ENCODE data around the gene SMPDL3B. TPM values are rescaled to one million over a fixed set of nuclear protein-coding genes. Genes with fewer than 3 reads are reported as not detected.

Gene SMPDL3B
- total RNA-seq, 1 donor from 2014 or later, result not detected

GRCh38 chr1:27967884-27968466 is 33.2 kb downstream of the SMPDL3B start:
- H3K27me3 Mint-ChIP-seq (ENCODE audit: unreplicated experiment), result no peaks in the 10 kb centered on the region
- no peak for TF ChIP-seq CTCF (IDR thresholded peaks at IDR 0.05)
- H3K27ac Mint-ChIP-seq (ENCODE audit: unreplicated experiment), result no peak overlapping the region

DNA sequence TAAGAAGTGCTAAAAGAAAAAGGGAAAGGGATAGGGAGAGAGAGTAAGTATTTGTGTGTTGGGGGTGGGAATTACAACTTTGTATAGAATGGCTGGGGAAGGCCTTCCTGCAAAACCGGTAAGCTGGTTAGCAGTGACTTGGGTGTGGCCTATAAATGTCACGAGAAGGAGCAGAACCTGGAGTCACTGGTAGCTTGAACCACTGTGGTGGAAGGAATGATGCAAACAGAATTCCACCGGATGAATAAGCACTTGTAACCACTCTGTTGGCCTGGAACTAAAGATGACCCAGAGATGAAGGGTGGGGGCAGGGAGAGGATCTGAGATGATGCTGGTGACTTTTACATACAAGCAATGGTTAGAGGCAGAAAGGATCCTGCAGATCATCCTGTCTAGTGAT is 33.9 kb downstream of the SMPDL3B start:
- Mint-ChIP-seq H3K4me3 (ENCODE audit: unreplicated experiment) (no peak overlapping the region), H3K9me3 (ENCODE audit: unreplicated experiment) (no peaks in the 10 kb centered on the region), H3K36me3 (ENCODE audit: unreplicated experiment) (peaks cover 16% of the 10 kb centered on the region), H3K4me1 (ENCODE audit: unreplicated experiment) (peaks cover 12% of the 10 kb centered on the region), H3K27me3 (ENCODE audit: unreplicated experiment) (no peaks in the 10 kb centered on the region), H3K27ac (ENCODE audit: unreplicated experiment) (no peak overlapping the region)
- TF ChIP-seq CTCF (IDR thresholded peaks at IDR 0.05), result no peak
- DNase-seq (ENCODE audit: extremely low spot score, unreplicated experiment), result no peak

More at GRCh38 chr1:27967884-27968466, 33.2 kb downstream of the SMPDL3B start:
- Mint-ChIP-seq H3K36me3 (ENCODE audit: unreplicated experiment) (peaks cover 16% of the 10 kb centered on the region), H3K4me3 (ENCODE audit: unreplicated experiment) (no peak overlapping the region), H3K9me3 (ENCODE audit: unreplicated experiment) (no peaks in the 10 kb centered on the region), H3K4me1 (ENCODE audit: unreplicated experiment) (peaks cover 12% of the 10 kb centered on the region)
- no peak for DNase-seq (ENCODE audit: extremely low spot score, unreplicated experiment)

DNA sequence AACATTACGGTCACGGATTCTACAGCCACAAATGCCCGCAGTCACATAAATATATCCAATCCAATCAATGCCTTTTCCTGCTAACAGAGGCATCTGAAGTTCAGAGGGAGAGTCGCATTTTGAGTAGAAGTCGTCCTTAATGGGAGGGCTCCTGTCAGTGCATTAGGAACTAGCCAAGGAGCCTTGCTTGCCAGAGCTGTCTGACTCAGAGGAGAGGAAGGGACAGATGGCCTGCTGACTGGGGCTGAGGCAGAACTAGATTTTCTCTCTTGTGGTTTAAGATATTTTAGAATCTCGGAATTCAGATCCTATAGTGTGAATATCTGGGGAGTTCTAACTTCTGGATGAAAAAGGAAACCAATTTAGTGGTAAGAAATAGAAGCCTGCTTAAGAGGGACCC is 35.6 kb downstream of the SMPDL3B start:
- Mint-ChIP-seq H3K27me3 (ENCODE audit: unreplicated experiment) (no peaks in the 10 kb centered on the region), H3K27ac (ENCODE audit: unreplicated experiment) (no peak overlapping the region), H3K4me1 (ENCODE audit: unreplicated experiment) (peaks cover 12% of the 10 kb centered on the region), H3K4me3 (ENCODE audit: unreplicated experiment) (no peak overlapping the region), H3K9me3 (ENCODE audit: unreplicated experiment) (no peaks in the 10 kb centered on the region), H3K36me3 (ENCODE audit: unreplicated experiment) (peaks cover 17% of the 10 kb centered on the region)
- no peak for DNase-seq (ENCODE audit: extremely low spot score, unreplicated experiment)
- TF ChIP-seq CTCF (IDR thresholded peaks at IDR 0.05), result no peak

- no peak for TF ChIP-seq CTCF (IDR thresholded peaks at IDR 0.05)
- Mint-ChIP-seq H3K4me3 (ENCODE audit: unreplicated experiment) (no peak overlapping the region), H3K27ac (ENCODE audit: unreplicated experiment) (peak overlapping the region; percentile 34), H3K27me3 (ENCODE audit: unreplicated experiment) (no peaks in the 10 kb centered on the region), H3K9me3 (ENCODE audit: unreplicated experiment) (no peaks in the 10 kb centered on the region), H3K4me1 (ENCODE audit: unreplicated experiment) (peaks cover 12% of the 10 kb centered on the region), H3K36me3 (ENCODE audit: unreplicated experiment) (peaks cover 15% of the 10 kb centered on the region)
- DNase-seq (ENCODE audit: extremely low spot score, unreplicated experiment), result no peak
Observed at GRCh38 chr1:27971674-27972073, 36.9 kb downstream of the SMPDL3B start.

DNA sequence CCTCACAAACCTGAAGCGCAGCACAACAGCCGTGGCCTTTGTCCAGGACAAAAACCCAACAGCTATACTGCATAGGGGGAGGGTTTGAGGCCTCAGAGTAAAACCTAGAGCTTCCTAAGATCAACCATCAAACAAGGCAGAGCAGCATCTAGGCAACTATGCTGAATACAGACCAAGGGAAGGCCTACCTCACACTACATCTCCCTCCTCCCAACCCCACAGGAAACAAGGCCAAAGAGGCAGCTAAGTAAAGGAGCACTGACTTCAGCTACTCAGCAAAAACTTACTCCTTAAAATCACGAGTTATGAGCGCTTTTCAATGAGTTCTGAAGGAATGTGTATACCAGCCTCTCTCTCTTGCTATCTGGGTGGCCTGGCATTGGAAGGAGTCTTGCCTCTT is 37.3 kb downstream of the SMPDL3B start:
- no peak overlapping the region for H3K27ac Mint-ChIP-seq (ENCODE audit: unreplicated experiment)
- no peaks in the 10 kb centered on the region for H3K9me3 Mint-ChIP-seq (ENCODE audit: unreplicated experiment)
- H3K27me3 Mint-ChIP-seq (ENCODE audit: unreplicated experiment), result no peaks in the 10 kb centered on the region
- H3K4me1 Mint-ChIP-seq (ENCODE audit: unreplicated experiment), result peaks cover 12% of the 10 kb centered on the region
- TF ChIP-seq CTCF (IDR thresholded peaks at IDR 0.05), result no peak
- H3K36me3 Mint-ChIP-seq (ENCODE audit: unreplicated experiment), result peaks cover 16% of the 10 kb centered on the region
- DNase-seq (ENCODE audit: extremely low spot score, unreplicated experiment), result no peak
- no peak overlapping the region for H3K4me3 Mint-ChIP-seq (ENCODE audit: unreplicated experiment)
